GM18861 (cell line): ENCODE results near the gene LLCFC1.

Source experiments
- ATAC-seq: cut with Tn5 transposase; IDR thresholded peaks from one replicate; pipeline ENCODE4 v1.9.1; 2021; ENCODE audit not compliant: unreplicated experiment

LLCFC1 gene

DNA sequence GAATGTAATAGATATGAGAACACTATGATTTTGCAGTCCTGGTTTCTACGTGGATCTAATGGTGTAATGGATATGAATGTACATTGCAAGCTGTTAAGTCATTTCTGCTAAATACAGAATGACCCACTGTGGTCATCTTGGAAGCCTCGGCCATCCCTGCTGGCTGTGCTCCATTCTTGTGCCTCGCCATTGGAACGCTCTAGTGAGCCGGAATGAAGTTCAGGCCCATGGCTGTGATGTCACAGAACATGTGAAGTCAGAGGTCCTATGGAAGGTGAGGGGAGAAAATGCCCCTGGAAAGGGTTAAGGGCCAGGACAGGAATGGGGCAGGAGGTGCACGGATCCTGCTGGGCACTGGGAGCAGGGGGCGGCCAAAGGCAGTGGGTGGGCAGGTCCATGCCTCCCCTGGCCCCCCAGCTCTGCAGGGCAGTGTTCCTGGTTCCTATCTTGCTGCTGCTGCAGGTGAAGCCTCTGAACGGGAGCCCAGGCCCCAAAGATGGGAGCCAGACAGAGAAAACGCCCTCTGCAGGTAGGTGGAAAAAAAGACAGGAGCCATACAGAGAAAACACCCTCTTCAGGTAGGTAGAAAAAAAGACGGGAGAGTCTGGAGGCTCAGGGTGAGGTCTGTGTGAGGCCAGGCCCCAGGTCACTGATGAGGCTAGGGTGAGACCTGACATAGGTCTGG lies at the start of gene LLCFC1:
Gene LLCFC1, plus strand, starts transcription at position 259 of the 685 bp plus-strand sequence. Its CDS starts 138 bp downstream, at position 397.
- ATAC-seq: no peak

DNA sequence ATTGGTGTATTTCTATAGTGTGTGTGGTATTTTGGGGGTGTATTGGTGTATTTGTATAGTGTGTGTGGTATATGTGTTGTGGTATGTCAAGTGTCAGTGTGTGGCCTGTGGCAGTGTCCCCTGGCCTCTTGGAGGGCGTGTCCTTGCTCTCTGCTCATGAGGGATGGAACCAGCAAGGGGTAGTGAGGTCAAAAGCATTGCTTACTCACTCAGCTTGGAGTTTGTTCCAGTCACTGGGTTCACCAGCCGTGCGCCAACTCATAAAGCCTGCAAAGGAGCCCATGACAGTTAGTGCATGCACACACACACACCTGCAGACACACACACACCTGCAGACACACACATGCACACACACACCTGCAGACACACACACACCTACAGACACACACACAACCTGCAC lies 49.5 kb upstream of the LLCFC1 start:
- ATAC-seq: no peak

DNA sequence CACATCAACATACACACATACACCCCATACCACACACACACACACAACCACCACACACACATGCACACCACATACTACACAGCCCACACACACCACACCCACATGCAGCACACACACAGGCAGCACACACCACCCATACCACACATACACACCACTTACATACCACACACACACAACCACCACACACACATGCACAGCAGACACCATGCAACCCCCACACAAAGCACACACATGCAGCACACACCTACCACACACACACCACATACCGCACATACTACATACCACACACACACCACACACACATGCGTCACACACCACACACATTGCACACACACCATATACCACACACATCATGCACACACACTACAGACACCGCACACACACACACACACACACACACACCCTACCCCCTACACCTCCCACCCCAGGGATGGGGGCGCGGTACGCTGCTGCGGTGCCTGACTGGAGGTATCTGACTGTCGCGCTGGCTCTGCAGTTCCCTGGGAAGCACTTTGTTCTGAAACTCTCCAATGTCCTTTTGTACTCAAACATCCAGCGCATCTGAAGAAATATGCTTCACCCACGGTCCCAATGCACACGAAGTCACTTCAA lies 48.3 kb upstream of the LLCFC1 start:
- no peak for ATAC-seq

DNA sequence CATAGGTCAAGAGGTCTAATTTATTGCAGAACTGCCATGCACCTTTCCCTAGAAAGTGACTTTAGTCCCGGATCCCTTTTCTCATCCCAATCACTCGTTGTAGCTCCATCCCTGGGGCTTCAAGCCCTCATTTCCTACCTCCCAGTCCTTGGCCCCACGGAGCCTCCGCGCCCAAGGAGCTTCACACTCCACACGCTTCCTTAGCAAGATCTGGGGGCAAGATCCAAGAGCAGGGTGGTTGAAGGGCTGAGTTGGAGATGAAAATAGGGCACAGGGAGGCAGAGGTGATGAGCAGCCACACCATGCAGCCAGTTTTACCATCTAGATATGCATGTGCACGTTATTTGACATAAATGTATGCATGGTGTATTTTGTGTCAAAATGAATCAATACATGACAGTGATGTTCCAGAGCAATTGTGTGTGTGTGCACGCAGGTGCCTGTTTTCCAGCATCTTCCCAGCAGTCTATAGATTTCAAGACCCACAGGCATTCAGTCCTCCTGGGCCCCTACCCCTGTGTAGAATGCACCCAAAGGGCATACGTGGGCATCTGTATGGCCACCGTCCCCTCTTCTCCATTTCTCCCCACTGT lies 47.7 kb upstream of the LLCFC1 start:
- no peak for ATAC-seq

- ATAC-seq: no peak
Observed at GRCh38 chr7:142892951-142893350, 46.3 kb upstream of the LLCFC1 start.

- no peak for ATAC-seq
Observed at GRCh38 chr7:142894112-142894984, 44.9 kb upstream of the LLCFC1 start.

- ATAC-seq: no peak
Observed at GRCh38 chr7:142894985-142895593, 44.2 kb upstream of the LLCFC1 start.

DNA sequence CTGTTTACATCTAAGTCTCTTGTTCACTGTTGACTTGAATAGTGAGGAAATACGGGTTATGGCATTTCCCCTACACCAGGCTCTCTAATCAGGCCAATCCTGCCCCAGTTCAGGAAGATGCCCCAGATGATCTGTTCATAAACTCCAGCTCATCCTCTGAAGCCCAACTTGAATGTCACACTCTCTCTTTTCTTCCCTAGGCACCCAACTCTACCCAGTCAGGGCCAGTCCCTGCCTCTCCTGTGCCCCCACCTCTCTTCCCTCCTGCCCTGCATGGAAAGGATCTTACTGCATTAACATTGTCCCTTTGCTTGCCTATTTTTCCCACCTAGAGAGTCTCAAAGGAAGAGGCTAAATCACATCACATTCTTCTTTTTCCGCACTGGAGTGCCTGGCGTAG lies 43.1 kb upstream of the LLCFC1 start:
- ATAC-seq: no peak

- no peak for ATAC-seq
Observed at GRCh38 chr7:142896741-142897379, 42.4 kb upstream of the LLCFC1 start.

DNA sequence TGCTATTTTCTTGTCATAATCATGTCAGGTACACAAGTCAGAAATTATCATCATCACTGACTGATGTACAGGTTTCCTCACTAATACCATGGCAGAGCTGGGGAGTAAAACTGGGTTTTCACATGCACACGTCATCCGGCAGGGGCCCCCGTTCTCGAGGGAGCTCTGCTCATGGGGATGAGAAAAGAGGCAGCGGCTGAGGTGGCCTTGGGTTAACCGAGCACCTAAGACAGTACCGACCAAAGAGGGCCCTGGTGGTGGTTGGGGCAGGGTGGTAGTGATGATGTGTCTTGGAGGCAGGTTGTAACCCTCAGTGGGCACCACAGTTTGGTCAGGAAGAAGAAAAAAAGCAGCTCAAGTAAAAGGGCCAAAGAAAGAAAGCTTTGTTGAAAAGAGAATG lies 41.6 kb upstream of the LLCFC1 start:
- ATAC-seq: no peak

GRCh38 chr7:142898377-142899170 lies 40.7 kb upstream of the LLCFC1 start:
- ATAC-seq: no peak

DNA sequence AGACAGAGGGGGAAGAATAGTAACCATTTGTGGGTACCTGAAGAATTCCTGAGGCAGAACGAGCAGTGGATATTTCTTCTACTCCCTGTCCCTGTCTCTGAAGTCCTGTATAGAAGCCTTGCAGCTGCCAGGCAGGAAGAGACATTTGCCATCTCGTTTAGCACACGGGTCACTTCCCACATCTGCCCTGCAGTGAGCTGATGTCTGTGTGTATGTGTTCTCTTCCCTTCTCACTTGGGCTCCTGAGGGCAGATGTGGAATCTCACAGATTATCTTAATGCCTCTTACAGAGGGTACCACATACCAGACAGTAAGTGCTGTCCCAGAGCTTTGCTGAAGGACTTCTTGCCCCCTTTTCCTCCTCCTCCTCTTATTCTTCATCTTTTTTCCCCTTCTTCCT lies 39.6 kb upstream of the LLCFC1 start:
- no peak for ATAC-seq

GRCh38 chr7:142901426-142902259 lies 37.6 kb upstream of the LLCFC1 start:
- ATAC-seq: no peak

GRCh38 chr7:142904128-142904527 lies 35.2 kb upstream of the LLCFC1 start:
- ATAC-seq: no peak

GRCh38 chr7:142905759-142906158 lies 33.5 kb upstream of the LLCFC1 start:
- ATAC-seq: no peak

GRCh38 chr7:142906643-142907042 lies 32.6 kb upstream of the LLCFC1 start:
- ATAC-seq: no peak

- no peak for ATAC-seq
Observed at GRCh38 chr7:142908290-142908689, 31.0 kb upstream of the LLCFC1 start.

- ATAC-seq: no peak
Observed at GRCh38 chr7:142908921-142909890, 30.1 kb upstream of the LLCFC1 start.
